Ramos (cell line): Measurements from ENCODE around the gene ASAH2.
"Not testable (repeated sequence)": the region's sequence is repeated elsewhere in the genome, so short reads cannot be mapped to it uniquely, and the experiment has no call there.

Experiments used
- in situ Hi-C: fragments of 300-500 bp; cut with MboI; formaldehyde crosslinking; loops from one replicate; pipeline ENCODE4 v1.14.3; 2022; ENCODE audit warnings: low sequenced_read_pairs; ENCODE audit not compliant: unreplicated experiment

ASAH2 gene

GRCh38 chr10:50251394-50251793 lies at the start of gene ASAH2:
Gene ASAH2, minus strand, starts transcription at chr10:50251516. Its CDS starts 2,906 bp downstream, at chr10:50248610.
- in situ Hi-C loops, result no loop called here

- in situ Hi-C loops, result no loop called here
These were observed 48.8 kb upstream of the ASAH2 start for GRCh38 chr10:50299948-50300669.

- in situ Hi-C loops, result no loop called here
These were observed 44.1 kb upstream of the ASAH2 start for GRCh38 chr10:50295367-50295766.

GRCh38 chr10:50294582-50294981 lies 43.3 kb upstream of the ASAH2 start:
- in situ Hi-C loops, result no loop called here

- in situ Hi-C loops, result no loop called here
These were observed 42.4 kb upstream of the ASAH2 start for GRCh38 chr10:50293513-50294313.

GRCh38 chr10:50291261-50291850 lies 40.0 kb upstream of the ASAH2 start:
- in situ Hi-C loops, result no loop called here

GRCh38 chr10:50289196-50289595 lies 37.9 kb upstream of the ASAH2 start:
- in situ Hi-C loops, result no loop called here

GRCh38 chr10:50286996-50287803 lies 35.9 kb upstream of the ASAH2 start:
- in situ Hi-C loops, result no loop called here

GRCh38 chr10:50286517-50286916 lies 35.2 kb upstream of the ASAH2 start:
- in situ Hi-C loops, result no loop called here

- in situ Hi-C loops, result no loop called here
These were observed 30.7 kb upstream of the ASAH2 start for GRCh38 chr10:50281967-50282522.

- in situ Hi-C loops, result no loop called here
These were observed 30.1 kb upstream of the ASAH2 start for GRCh38 chr10:50281210-50281966.

- in situ Hi-C loops, result no loop called here
These were observed 28.9 kb upstream of the ASAH2 start for GRCh38 chr10:50280049-50280841.

- in situ Hi-C loops, result no loop called here
These were observed 28.2 kb upstream of the ASAH2 start for GRCh38 chr10:50279489-50279888.

GRCh38 chr10:50275650-50276235 lies 24.4 kb upstream of the ASAH2 start:
- in situ Hi-C loops, result no loop called here

GRCh38 chr10:50272531-50272930 lies 21.2 kb upstream of the ASAH2 start:
- in situ Hi-C loops, result no loop called here

GRCh38 chr10:50271564-50272250 lies 20.4 kb upstream of the ASAH2 start:
- in situ Hi-C loops, result no loop called here

GRCh38 chr10:50267877-50268276 lies 16.6 kb upstream of the ASAH2 start:
- in situ Hi-C loops, result not testable (repeated sequence)

GRCh38 chr10:50262625-50263024 lies 11.3 kb upstream of the ASAH2 start:
- in situ Hi-C loops, result not testable (repeated sequence)
